ENCODE measurements around the gene APBB1. TPM values are rescaled to one million over a fixed set of nuclear protein-coding genes. Genes with fewer than 3 reads are reported as not detected.
"Not testable (repeated sequence)": the region's sequence is repeated elsewhere in the genome, so short reads cannot be mapped to it uniquely, and the experiment has no call there.

Gene APBB1
- total RNA-seq, 1 donor: 57.1 TPM

DNA sequence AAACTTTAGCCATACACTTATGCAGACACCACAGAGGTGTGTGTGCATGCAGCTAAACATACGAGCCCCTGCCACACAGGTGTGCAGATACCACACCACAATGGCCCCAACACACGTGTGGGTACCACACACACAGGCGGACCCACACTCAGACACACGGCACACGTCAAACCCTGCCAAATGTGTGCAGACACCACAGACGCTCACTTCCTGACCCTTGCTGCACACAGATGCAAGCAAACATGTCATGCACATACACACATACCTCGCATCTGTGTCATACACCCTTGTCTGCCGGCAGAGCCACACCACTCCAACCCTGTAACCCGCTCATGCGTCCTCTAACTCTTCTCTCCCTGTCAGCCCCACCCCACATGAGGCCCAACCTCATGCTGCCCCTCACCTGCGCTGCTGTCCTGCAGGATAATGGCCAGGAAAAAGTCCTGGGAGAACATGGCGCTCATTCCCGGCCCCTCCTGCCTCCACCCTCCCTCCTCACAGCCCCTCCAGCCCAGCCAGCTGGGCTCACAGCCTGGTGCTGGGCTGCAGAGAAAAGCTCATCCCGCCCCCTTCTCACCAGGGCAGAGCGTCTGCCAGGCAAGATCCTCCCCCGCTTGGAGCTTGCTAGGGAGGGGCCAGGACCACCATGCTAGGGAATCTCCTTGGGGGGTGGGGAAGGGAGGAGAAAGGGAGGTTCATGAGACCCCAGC is 14.4 kb downstream of the APBB1 start:
- H3K27me3 ChIP-seq (ENCODE audit: insufficient read depth, low read length): no peaks in the 10 kb centered on the region
- no peaks in the 10 kb centered on the region for H3K9me3 ChIP-seq (ENCODE audit: low read depth, low read length)
- H3K4me1 ChIP-seq (ENCODE audit: insufficient read depth, low read length): peaks cover 48% of the 10 kb centered on the region
- H3K4me3 ChIP-seq (ENCODE audit: low read length): no peak overlapping the region

DNA sequence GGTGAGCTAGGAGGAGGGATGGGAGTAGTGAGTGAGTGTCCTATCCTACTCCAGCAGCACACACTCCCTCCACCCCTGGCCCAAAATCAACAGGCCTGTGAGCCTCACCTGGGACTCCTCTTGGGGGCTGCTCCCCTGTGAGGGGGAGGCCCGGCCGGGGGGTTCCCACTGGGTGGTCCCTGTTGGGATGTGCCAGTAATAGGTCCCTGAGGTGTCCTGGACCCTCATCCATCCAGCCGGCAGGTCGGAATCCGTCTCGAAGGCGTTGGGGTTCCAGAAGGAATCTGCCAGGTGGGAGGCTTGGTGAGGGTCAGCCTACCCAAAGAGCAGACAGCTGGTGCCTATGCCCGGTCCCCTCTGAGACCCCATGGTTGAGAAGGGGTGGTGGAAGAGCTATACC is 15.4 kb downstream of the APBB1 start:
- Histone ChIP-seq H3K27me3 (ENCODE audit: insufficient read depth, low read length) (no peaks in the 10 kb centered on the region), H3K9me3 (ENCODE audit: low read depth, low read length) (no peaks in the 10 kb centered on the region), H3K4me3 (ENCODE audit: low read length) (no peak overlapping the region), H3K4me1 (ENCODE audit: insufficient read depth, low read length) (peaks cover 48% of the 10 kb centered on the region)

DNA sequence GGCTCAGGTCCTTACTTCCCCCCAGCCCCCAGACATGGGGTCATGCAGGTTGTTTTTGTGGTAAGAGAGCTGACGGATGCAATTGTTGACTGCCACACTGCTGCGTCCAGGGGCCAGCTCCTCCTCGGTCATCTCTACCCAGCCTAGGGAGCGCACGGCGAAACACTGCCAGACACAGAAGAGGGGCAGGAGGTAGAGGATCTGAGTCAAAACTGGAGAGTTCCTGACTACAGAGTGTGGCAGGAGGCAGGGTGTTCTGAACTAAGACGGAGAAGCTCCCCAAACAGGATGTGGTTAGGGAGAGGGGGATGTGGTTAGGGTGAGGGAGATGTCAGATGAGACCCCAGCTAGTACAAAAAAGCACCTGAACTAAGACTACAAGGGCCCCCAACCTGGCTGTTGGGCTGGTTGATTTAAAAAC is 16.3 kb downstream of the APBB1 start:
- Histone ChIP-seq H3K9me3 (ENCODE audit: low read depth, low read length) (no peaks in the 10 kb centered on the region), H3K4me3 (ENCODE audit: low read length) (no peak overlapping the region), H3K4me1 (ENCODE audit: insufficient read depth, low read length) (peaks cover 48% of the 10 kb centered on the region), H3K27me3 (ENCODE audit: insufficient read depth, low read length) (no peaks in the 10 kb centered on the region)

DNA sequence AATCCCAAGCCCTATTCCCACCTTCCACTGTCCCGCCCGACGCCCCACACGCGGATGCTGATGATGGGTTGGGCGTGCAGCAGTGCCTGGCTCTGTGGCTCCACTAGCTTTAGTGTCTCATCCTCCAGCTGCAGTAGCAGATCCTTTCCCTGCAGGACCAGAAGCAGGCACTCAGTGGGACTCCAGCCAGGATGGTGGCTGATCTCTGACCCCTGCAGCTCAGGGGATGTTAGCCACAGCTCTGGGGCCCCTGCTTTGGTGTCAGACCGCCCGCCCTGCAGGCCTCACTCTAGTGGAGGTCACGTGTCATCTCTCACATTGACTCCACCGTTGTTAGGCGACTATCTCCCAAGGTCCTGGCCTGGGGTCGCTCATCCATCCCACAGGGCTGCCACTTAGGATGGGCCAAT is 16.8 kb downstream of the APBB1 start:
- Histone ChIP-seq H3K4me1 (ENCODE audit: insufficient read depth, low read length) (peaks cover 48% of the 10 kb centered on the region), H3K4me3 (ENCODE audit: low read length) (no peak overlapping the region), H3K27me3 (ENCODE audit: insufficient read depth, low read length) (no peaks in the 10 kb centered on the region), H3K9me3 (ENCODE audit: low read depth, low read length) (no peaks in the 10 kb centered on the region)

DNA sequence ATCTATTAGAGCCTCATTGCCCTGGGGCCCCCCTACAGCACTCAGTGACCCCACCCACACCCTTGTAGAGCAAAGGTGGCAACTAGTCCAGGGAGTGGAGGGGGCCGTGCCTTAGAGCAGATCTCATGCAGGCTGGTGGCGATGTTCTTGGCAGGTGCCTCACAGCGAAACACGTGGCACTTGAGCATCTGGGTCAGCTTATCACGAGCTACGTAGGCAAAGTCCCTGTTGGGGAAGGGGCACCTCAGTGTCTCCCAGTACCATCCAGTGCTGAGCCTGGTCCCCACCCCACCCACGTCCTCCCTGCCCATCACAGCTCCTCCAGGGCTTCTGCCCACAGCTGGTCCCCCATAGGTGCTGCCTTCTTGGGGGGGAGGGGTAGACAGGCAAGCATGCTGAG is 17.4 kb downstream of the APBB1 start:
- H3K27me3 ChIP-seq (ENCODE audit: insufficient read depth, low read length): no peaks in the 10 kb centered on the region
- no peak overlapping the region for H3K4me3 ChIP-seq (ENCODE audit: low read length)
- no peaks in the 10 kb centered on the region for H3K9me3 ChIP-seq (ENCODE audit: low read depth, low read length)
- peaks cover 48% of the 10 kb centered on the region for H3K4me1 ChIP-seq (ENCODE audit: insufficient read depth, low read length)

DNA sequence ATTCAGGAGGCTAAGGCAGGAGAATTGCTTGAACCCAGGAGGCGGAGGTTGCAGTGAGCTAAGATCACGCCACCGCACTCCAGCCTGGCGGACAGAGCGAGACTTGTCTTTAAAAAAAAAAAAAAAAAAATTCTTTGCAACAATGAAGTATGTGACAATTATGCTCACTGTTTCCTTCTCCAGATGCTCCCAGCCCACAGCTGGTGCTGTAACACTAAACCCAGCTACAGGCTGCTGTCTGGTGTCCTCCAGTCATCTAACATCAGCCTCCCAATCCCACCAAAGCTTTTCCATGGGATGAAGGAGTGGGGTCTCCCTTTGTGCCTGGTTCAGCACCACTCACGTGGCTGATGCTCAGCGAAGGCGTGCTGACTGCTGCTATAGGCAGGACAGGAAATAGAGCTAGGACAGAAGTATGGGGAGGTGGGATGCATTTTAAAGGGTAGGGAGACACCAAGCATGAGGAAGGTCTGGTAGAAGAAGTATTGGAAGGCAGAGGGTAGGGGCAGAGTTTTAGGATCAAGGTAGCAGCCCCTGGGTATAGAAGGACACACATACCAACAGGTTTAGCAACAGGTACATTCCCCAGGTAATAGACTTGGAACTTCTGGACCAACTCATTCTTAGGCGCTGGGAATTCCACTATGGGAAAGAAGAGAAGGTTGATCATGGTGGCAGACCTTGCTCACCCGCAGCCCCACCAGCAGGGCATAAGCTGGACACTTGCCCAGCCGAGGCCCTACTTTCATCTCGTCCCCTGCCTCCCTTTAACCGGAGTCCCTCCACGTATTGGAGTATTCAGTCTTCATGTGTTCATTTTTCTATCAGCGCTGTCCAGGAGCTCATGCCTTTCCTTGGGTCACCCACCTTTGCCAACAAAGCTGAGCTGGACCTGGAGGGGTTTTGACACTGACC is 18.2 kb downstream of the APBB1 start:
- peaks cover 48% of the 10 kb centered on the region for H3K4me1 ChIP-seq (ENCODE audit: insufficient read depth, low read length)
- no peak overlapping the region for H3K4me3 ChIP-seq (ENCODE audit: low read length)
- no peaks in the 10 kb centered on the region for H3K27me3 ChIP-seq (ENCODE audit: insufficient read depth, low read length)
- no peaks in the 10 kb centered on the region for H3K9me3 ChIP-seq (ENCODE audit: low read depth, low read length)

DNA sequence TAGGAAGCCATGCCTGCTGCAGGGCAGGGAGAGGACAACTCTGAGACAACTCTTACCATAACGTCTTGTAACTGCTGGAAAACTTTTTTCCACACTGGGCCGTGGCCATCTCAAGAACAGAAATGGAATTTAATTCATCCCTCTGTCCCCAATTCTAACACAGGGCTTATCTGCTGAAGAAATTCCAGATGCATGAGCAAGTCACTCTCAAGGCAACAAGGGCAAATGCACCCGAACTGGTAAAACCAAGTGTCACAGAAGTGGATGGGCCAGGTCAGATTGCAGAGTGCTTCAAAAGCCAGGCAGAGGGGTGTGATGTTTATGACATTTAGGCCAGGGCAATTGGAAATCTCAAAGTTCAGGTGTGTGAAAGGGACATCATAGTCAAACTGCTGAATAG is 21.3 kb downstream of the APBB1 start:
- peaks cover 18% of the 10 kb centered on the region for H3K4me1 ChIP-seq (ENCODE audit: insufficient read depth, low read length)
- no peak overlapping the region for H3K4me3 ChIP-seq (ENCODE audit: low read length)
- no peaks in the 10 kb centered on the region for H3K9me3 ChIP-seq (ENCODE audit: low read depth, low read length)
- no peaks in the 10 kb centered on the region for H3K27me3 ChIP-seq (ENCODE audit: insufficient read depth, low read length)

DNA sequence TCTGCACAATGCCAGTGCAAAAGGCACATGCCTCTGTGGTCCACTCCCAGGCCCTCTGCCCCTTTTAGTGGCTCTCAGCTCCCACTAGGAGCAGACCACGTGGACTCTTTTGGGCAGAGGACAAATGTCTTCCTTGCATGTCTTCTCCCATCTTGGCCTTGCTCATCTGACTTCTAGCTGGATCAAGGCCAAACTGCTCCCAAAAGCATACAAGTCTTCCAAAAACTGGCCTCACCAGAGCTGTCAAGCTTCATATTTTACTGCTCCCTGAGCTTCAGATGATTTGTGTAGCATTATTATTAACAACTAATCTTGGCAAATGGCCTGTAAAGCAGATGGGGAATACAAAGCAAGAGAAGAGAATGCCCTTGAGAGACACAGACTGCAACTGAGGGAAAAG is 21.7 kb downstream of the APBB1 start:
- Histone ChIP-seq H3K27me3 (ENCODE audit: insufficient read depth, low read length) (no peaks in the 10 kb centered on the region), H3K4me3 (ENCODE audit: low read length) (no peak overlapping the region), H3K4me1 (ENCODE audit: insufficient read depth, low read length) (peaks cover 14% of the 10 kb centered on the region), H3K9me3 (ENCODE audit: low read depth, low read length) (no peaks in the 10 kb centered on the region)

DNA sequence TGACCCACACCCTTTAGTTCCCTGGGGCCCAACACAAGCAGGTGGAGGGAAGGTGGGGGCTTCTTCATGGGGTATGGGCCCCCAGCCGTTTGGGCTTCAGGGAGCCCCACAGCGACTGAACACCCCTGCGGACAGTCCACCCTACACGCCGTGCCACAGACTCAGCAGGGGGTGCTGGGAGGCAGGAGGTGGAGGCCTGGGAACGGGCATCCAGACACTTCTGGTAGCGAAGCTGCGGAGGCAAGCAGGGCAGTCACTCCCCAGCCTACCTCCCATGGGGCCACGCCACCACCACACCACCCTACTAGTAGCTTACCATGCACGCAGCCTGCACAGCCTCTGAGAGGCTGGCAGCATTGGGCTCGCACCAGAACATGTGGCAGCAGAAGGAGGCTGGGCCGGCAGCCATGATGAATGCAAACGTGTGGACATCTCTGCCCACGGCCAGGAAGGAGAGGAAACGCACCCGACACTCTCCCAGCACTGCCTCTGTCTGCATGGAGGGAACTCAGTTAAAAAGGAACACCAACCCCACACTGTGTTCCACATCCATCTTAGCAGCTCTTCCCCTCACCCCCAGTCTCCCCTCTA is 23.3 kb downstream of the APBB1 start:
- peaks cover 16% of the 10 kb centered on the region for H3K4me1 ChIP-seq (ENCODE audit: insufficient read depth, low read length)
- no peak overlapping the region for H3K4me3 ChIP-seq (ENCODE audit: low read length)
- no peaks in the 10 kb centered on the region for H3K27me3 ChIP-seq (ENCODE audit: insufficient read depth, low read length)
- H3K9me3 ChIP-seq (ENCODE audit: low read depth, low read length): no peaks in the 10 kb centered on the region

DNA sequence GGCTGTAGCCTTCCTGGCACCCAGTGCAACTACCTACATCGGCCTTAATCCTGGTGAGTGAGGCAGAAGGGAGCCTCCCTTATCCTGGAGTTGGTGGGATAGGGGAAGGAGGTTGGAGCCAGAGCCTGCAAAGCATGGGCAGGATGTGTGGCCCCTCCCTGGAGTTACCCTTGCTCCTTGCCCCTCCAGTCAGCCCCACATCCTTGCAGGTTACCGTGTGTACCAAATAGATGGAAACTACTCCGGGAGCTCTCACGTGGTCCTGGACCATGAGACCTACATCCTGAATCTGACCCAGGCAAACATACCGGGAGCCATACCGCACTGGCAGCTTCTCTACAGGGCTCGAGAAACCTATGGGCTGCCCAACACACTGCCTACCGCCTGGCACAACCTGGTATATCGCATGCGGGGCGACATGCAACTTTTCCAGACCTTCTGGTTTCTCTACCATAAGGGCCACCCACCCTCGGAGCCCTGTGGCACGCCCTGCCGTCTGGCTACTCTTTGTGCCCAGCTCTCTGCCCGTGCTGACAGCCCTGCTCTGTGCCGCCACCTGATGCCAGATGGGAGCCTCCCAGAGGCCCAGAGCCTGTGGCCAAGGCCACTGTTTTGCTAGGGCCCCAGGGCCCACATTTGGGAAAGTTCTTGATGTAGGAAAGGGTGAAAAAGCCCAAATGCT is 24.8 kb downstream of the APBB1 start:
- Histone ChIP-seq H3K4me3 (ENCODE audit: low read length) (no peak overlapping the region), H3K9me3 (ENCODE audit: low read depth, low read length) (no peaks in the 10 kb centered on the region), H3K4me1 (ENCODE audit: insufficient read depth, low read length) (peaks cover 25% of the 10 kb centered on the region), H3K27me3 (ENCODE audit: insufficient read depth, low read length) (no peaks in the 10 kb centered on the region)

DNA sequence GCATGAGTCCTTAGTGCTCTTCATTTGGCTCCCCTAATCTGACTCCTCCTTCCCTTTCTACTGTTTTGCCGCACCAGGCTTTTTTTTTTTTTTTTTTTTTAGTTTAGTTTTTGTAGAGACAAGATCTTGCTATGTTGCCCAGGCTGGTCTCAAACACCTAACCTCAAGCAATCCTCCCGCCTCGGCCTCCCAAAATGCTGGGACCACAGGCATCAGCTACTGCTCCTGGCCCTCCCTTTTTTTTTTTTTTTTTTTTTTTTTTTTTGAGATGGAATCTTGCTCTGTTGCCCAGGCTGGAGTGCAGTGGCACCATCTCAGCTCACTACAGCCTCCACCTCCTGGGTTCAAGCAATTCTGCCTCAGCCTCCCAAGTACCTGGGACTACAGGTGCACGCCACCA is 26.6 kb downstream of the APBB1 start:
- not testable (repeated sequence) for H3K27me3 ChIP-seq (ENCODE audit: insufficient read depth, low read length); H3K4me3 ChIP-seq (ENCODE audit: low read length); H3K9me3 ChIP-seq (ENCODE audit: low read depth, low read length)
- H3K4me1 ChIP-seq (ENCODE audit: insufficient read depth, low read length): peaks cover 25% of the 10 kb centered on the region

DNA sequence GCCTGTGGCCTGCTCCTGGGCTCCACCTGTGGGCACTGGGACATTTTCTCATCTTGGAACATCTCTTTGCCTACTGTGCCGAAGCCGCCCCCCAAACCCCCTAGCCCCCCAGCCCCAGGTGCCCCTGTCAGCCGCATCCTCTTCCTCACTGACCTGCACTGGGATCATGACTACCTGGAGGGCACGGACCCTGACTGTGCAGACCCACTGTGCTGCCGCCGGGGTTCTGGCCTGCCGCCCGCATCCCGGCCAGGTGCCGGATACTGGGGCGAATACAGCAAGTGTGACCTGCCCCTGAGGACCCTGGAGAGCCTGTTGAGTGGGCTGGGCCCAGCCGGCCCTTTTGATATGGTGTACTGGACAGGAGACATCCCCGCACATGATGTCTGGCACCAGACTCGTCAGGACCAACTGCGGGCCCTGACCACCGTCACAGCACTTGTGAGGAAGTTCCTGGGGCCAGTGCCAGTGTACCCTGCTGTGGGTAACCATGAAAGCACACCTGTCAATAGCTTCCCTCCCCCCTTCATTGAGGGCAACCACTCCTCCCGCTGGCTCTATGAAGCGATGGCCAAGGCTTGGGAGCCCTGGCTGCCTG is 27.3 kb downstream of the APBB1 start:
- Histone ChIP-seq H3K4me1 (ENCODE audit: insufficient read depth, low read length) (peaks cover 25% of the 10 kb centered on the region), H3K4me3 (ENCODE audit: low read length) (no peak overlapping the region), H3K27me3 (ENCODE audit: insufficient read depth, low read length) (no peaks in the 10 kb centered on the region), H3K9me3 (ENCODE audit: low read depth, low read length) (no peaks in the 10 kb centered on the region)

DNA sequence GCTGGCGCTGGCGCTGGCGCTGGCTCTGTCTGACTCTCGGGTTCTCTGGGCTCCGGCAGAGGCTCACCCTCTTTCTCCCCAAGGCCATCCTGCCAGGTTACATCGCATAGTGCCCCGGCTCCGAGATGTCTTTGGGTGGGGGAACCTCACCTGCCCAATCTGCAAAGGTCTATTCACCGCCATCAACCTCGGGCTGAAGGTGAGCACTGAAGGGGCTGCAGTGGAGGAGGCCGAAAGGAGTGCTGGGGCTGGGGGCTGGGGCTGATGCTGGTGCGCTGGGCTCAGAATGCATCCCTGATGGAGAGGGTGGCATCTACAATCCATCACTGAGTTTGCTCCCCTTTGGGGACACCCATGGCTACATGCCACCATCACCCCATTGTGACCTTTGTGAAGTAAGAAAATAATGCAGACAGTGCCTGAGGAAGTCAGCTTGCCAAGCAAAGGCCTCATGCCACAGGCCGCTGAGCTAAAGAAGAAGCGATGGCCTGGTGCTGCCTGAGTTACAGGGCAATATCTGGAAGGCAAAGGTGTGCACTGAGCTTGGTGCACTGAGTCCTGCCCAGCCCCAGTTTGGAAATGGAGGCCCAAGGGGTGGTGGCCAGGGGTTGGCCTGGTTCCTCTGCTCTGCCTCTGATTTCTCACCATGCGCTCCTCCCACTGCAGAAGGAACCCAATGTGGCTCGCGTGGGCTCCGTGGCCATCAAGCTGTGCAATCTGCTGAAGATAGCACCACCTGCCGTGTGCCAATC is 28.0 kb downstream of the APBB1 start:
- H3K27me3 ChIP-seq (ENCODE audit: insufficient read depth, low read length): no peaks in the 10 kb centered on the region
- no peaks in the 10 kb centered on the region for H3K9me3 ChIP-seq (ENCODE audit: low read depth, low read length)
- H3K4me1 ChIP-seq (ENCODE audit: insufficient read depth, low read length): peaks cover 25% of the 10 kb centered on the region
- peak overlapping the region; percentile 80 for H3K4me3 ChIP-seq (ENCODE audit: low read length)

All from mononuclear cell (primary cell).